Measurements from ENCODE around the gene GPR108. TPM values are rescaled to one million over a fixed set of nuclear protein-coding genes. Genes with fewer than 3 reads are reported as not detected.

The GPR108 gene
- total RNA-seq, 3 donors from 2014 or later = 74.8 to 115 (median 89.2) TPM

- no peaks in the 10 kb centered on the region for H3K9me3 ChIP-seq
- intact Hi-C loops (cut with DNase I, micrococcal nuclease) = no loop called here
- DNase-seq (peak in 1 of 3 donors; percentile 10), ATAC-seq (no peak)
- H3K4me1 ChIP-seq (ENCODE audit: low read depth) = peaks cover 3% of the 10 kb centered on the region
- no peak overlapping the region for H3K4me3 ChIP-seq
- TF ChIP-seq, protein P1, sequence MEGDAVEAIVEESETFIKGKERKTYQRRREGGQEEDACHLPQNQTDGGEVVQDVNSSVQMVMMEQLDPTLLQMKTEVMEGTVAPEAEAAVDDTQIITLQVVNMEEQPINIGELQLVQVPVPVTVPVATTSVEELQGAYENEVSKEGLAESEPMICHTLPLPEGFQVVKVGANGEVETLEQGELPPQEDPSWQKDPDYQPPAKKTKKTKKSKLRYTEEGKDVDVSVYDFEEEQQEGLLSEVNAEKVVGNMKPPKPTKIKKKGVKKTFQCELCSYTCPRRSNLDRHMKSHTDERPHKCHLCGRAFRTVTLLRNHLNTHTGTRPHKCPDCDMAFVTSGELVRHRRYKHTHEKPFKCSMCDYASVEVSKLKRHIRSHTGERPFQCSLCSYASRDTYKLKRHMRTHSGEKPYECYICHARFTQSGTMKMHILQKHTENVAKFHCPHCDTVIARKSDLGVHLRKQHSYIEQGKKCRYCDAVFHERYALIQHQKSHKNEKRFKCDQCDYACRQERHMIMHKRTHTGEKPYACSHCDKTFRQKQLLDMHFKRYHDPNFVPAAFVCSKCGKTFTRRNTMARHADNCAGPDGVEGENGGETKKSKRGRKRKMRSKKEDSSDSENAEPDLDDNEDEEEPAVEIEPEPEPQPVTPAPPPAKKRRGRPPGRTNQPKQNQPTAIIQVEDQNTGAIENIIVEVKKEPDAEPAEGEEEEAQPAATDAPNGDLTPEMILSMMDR (IDR thresholded peaks at IDR 0.05) = no peak
- no peaks in the 10 kb centered on the region for H3K36me3 ChIP-seq (ENCODE audit: low read depth)
Observed at GRCh38 chr19:6724631-6725492, 12.5 kb downstream of the GPR108 start.

DNA sequence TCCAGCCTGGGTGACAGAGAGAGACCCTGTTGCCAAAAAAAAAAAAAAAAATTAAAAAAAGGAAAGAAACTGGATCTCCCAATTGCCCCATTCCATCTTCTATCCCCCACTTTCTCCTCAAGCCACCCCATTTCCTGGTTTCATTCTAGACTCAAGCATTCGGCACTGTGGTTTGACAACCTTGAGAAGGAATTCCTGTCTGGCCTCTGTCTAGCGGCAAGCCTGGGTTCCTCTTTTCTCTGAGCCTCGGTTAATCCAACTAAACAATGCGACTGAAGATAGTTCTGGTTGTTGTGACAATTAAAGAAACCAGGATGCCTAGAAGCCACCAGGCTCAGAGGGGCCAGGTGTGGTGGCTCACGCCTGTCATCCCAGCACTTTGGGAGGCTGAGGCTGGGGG lies 13.6 kb downstream of the GPR108 start:
- Histone ChIP-seq H3K4me1 (ENCODE audit: low read depth) (no peaks in the 10 kb centered on the region), H3K9me3 (no peaks in the 10 kb centered on the region), H3K36me3 (ENCODE audit: low read depth) (no peaks in the 10 kb centered on the region), H3K4me3 (no peak overlapping the region)
- DNase-seq (no peak), ATAC-seq (no peak)
- TF ChIP-seq, protein P1 (IDR thresholded peaks at IDR 0.05) = no peak
- intact Hi-C loops (cut with DNase I, micrococcal nuclease) = no loop called here

DNA sequence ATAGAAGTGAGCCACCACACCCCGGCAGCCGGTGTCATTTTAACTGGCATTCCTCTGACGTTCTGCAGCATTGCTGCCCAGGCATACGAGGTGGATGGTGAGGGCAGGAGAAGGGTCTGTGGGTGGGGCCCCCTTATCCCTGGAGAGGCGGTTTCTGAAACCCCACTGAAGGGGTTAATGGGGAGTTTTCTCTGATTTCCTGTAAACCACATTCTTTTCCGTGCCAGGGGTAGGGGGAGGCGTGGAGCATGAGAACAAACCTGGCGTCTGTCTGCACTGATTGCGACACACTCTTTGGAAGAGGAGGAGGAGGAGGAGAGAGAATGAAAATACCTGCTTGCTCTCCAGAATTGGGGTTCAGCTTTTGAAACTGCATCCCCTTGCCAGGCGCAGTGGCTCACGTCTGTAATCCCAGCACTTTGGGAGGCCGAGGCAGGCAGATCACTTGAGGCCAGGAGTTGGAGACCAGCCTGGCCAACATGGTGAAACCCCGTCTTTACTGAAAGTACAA lies 14.2 kb downstream of the GPR108 start:
- H3K4me3 ChIP-seq = no peak overlapping the region
- no peaks in the 10 kb centered on the region for H3K36me3 ChIP-seq (ENCODE audit: low read depth)
- H3K4me1 ChIP-seq (ENCODE audit: low read depth) = no peaks in the 10 kb centered on the region
- DNase-seq = peak in 1 of 3 donors; percentile 49
- TF ChIP-seq, protein P1 (IDR thresholded peaks at IDR 0.05) = no peak
- no peak for ATAC-seq
- intact Hi-C loops (cut with DNase I, micrococcal nuclease) = no loop called here
- H3K9me3 ChIP-seq = no peaks in the 10 kb centered on the region

- ATAC-seq = peak; percentile 60
- intact Hi-C loops (cut with DNase I, micrococcal nuclease) = no loop called here
- H3K4me3 ChIP-seq = no peak overlapping the region
Observed at GRCh38 chr19:6721773-6722172, 15.6 kb downstream of the GPR108 start.

DNA sequence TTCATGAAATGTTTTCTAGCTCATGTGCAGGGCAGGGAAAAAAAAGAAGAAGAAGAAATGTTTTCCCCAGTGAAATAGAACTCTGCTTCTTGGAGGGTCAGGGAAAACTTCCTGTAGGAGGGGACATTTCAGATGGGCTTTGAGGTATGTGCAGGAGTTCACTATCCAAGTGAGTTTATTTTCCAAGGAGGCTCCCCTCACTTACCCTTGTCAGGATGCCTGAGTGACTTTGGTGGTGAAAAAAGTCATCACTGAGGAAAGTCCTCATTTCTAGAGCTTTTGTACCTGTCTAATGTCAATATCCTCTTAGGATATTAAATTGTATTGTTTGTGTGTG lies 16.3 kb downstream of the GPR108 start:
- Histone ChIP-seq H3K4me3 (no peak overlapping the region), H3K4me1 (ENCODE audit: low read depth) (no peaks in the 10 kb centered on the region), H3K9me3 (no peaks in the 10 kb centered on the region), H3K36me3 (ENCODE audit: low read depth) (no peaks in the 10 kb centered on the region)
- TF ChIP-seq, protein P1 (IDR thresholded peaks at IDR 0.05) = no peak
- intact Hi-C loops (cut with DNase I, micrococcal nuclease) = no loop called here
- DNase-seq (no peak), ATAC-seq (no peak)

More at GRCh38 chr19:6721773-6722172, 15.6 kb downstream of the GPR108 start:
- Histone ChIP-seq H3K36me3 (ENCODE audit: low read depth) (no peaks in the 10 kb centered on the region), H3K4me1 (ENCODE audit: low read depth) (no peaks in the 10 kb centered on the region), H3K9me3 (no peaks in the 10 kb centered on the region)
- TF ChIP-seq, protein P1 (IDR thresholded peaks at IDR 0.05) = no peak
- DNase-seq = peak in 1 of 3 donors; percentile 40

All from mucosa of descending colon (tissue), 3 donors.